ENCODE measurements around the gene ZIC1.

ZIC1 gene

DNA sequence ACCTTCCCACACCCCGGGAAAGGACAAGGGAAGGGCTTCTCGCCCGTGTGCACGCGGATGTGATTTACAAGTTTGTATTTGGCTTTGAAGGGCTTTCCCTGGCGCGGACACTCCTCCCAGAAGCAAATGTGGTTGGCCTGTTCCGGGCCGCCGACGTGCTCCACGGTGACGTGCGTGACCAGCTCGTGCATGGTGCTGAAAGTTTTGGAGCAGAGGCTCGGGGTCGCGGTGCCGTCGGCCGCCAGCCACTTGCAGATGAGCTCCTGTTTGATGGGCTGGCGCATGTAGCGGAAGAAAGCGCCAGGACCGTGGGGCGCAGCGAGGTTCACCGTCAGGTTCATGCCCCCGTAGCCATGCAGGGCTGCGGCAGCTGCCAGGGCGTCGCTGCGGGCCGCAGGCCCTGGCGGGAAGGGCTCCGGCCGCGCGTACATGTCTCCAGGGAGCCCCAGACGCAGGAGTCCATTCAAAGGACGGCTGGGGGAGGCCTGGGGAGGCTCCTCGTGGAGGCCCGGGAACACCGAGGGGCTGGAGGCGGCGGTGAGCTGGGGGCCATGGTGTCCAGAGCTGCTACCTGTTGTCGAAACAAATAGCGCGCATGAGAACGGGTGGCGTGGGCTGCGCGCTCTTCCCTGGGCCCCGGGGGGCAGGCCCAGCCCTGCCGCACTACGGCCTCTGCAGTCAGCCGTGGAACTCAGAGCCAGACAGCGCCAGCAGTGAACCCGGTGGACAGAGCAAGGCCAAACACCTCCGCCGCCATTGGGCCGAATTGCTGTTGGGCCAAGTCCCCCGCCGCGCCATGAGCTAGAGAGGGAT lies 13.1 kb upstream of the ZIC1 start:
- DNase-seq (ENCODE audit: low spot score) (no peak), FAIRE-seq (no peak)

GRCh38 chr3:147396712-147397046 lies 12.5 kb upstream of the ZIC1 start:
- DNase-seq (ENCODE audit: low spot score), result no peak
- no peak for FAIRE-seq

DNA sequence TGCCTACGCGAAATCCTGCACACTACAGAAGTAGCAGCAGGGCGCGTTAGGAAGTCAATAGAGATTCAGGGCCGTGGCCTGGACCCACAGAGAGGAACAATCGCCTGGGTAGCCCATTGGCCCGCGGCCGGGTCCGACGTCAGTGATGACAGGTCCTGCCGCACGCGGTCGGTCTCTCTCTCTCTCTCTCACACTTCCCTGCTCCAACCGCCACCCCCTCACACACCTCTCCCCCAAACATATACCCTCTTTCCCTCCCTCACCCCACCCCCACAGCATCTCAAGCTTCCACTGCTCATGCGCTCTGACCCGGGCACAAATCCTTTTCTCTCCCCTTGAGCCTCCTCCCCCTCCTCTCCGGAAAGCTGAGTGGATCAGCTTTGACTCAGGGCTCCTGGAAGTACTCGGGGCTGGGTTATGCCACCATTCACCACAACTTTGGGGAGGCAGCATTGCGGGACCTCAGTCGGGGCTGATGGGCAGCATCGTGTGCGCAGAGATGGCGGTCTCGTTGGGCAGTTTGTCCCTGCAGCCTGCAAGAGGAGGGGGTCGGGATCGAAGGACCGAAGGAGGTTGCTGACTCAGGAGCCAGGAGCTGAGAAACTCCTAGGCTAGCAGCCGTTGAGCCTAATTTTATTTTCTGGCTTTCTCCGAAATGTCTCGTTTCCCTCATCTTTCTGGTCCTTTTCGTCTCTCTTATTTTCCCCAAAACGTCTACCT lies 11.8 kb upstream of the ZIC1 start:
- FAIRE-seq, result no peak

DNA sequence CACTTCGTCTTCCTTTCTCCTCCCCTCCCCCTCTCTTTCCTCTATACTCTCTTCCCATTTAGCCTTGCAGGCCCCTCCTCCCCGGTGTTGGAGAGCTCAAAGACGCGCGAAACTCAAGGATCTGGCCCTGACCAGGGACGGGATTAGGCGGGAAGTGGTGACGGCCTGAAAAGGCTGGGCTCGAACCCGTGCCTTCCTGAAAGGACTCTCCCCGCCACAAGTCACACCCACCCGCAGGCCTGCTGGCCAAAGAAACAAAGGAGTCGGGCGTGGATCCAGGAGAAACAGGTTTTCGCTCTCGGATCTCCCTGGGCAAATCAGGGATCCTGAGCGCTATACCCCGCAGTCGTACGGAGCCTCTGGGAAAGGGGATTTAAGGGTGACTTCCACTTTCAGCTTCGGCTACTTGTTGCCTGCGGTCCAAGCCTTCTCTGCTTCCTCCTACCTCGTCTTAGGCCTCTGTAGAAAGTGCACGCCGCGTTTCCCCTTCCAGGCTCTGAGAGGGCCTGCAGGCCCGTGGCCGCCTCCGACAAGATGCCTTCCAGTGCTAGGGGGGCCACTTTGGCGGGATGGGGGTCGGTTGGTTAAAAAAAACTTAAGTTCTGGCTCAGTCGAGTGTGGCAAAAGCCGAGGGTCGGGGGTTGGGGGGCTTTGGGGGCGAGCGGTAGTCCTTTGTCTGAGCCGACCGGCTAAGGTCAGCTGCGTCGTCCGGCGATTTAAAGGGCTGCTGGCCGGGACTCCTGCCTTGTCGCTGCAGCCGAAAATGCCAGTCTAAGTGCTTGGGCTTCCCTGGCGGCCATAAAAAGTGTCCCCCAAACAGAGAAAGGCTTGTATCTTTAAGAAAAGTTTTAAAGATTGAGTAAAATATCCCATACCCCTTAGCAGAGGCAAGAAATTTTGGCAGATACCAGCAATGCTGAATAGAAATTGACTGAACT lies 11.0 kb upstream of the ZIC1 start:
- FAIRE-seq (no peak), DNase-seq (ENCODE audit: low spot score) (no peak)

More for the DNA sequence above, 11.8 kb upstream of the ZIC1 start:
- no peak for DNase-seq (ENCODE audit: low spot score)

DNA sequence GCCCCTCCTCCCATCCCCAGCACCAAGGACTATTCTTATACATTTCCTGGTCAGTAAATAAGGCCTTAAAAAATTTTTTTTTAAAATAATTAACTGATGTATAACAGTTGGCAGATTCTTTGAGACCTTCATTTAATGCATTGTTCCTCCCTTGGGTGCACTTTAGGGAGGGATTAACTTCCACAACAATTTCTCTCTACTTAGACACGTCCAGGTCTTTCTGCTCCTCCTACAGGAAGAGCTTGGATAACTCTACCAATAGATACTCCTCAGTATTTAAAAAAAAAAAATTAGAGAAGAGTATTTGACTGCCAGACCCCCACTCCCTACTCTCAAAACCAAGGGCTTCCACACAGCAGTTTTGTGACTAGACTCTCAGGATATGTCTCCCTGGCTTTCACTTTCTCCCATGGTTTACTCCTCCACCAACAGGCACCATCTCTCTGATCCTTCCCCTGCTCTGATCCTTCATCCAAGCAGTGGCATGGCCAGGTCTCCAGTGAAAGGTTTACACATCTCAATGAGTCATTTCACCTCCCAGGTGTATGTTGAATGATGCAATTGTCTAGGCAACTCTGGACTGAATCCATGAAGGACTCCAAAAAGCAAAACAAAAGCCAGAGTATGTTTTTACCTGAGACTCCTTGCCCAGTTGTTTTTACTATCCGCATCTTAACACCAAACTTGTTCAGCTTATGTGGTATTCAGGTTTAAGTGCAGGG lies 10.2 kb upstream of the ZIC1 start:
- DNase-seq (ENCODE audit: low spot score), result peak; percentile 13
- FAIRE-seq, result no peak

GRCh38 chr3:147400111-147400510 lies 9.1 kb upstream of the ZIC1 start:
- FAIRE-seq (no peak), DNase-seq (ENCODE audit: low spot score) (no peak)

- FAIRE-seq (no peak), DNase-seq (ENCODE audit: low spot score) (no peak)
Observed at GRCh38 chr3:147400999-147401398, 8.2 kb upstream of the ZIC1 start.

DNA sequence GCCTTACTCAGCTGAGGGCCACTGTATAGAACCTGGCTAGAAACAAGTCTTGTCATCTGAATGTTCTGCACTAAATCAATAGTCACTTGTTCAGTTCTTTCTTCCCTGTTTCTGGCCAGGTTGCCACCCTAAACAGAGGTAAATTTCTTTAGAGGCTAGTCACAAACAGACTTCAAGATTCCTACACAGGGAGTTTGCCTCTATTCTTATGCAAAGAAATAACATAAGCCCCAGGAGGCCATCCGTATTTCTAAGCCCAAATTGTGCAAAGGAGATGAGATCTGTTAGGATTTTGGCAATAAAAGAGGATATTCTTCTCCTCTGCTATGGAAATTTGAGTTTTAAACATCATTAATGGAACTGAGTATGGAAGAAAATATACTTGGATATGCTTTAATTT lies 7.7 kb upstream of the ZIC1 start:
- DNase-seq (ENCODE audit: low spot score), result no peak
- no peak for FAIRE-seq

GRCh38 chr3:147402159-147402558 lies 7.0 kb upstream of the ZIC1 start:
- DNase-seq (ENCODE audit: low spot score), result no peak
- no peak for FAIRE-seq

- DNase-seq (ENCODE audit: low spot score) (no peak), FAIRE-seq (no peak)
Observed at GRCh38 chr3:147403511-147403910, 5.7 kb upstream of the ZIC1 start.

DNA sequence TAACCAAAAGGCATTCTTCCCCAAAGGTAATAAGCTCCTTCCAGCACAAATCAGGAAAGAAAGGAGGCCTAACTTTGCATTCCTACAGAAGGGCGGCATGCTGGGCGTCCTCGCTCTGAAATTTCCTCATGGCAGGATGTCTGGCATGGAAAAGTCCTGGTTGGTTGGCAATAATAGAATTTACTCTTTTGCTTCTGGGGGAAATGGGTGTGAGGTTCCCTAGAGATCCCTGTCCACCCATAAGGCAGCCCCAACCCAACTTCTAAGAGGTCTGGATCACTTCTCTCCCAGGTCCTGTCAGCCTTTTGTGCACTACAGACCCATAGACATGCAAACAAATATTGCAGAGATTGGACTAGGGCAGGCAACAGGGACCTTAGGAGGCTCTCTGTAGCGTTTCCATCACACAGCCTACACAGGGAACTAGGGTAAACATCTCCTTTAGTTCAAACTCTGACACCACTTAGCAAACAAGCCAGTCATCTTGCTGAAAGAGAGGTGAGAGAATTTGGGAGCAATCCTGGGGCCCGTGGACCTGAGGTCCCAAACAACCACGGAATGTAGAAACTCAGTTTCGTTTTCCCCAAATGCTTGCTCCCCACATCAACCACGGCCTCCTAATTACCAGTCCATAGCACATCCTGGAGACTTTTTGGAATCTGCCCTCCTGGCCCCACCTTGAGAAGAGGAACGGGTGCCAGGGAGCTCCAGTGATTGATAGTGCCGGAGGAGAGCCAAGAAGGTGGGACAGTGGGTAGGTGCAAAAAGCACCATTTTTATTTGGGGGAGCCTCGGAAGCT lies 5.0 kb upstream of the ZIC1 start:
- DNase-seq (ENCODE audit: low spot score) (no peak), FAIRE-seq (no peak)

GRCh38 chr3:147404800-147405230 lies 4.3 kb upstream of the ZIC1 start:
- DNase-seq (ENCODE audit: low spot score) (no peak), FAIRE-seq (no peak)

DNA sequence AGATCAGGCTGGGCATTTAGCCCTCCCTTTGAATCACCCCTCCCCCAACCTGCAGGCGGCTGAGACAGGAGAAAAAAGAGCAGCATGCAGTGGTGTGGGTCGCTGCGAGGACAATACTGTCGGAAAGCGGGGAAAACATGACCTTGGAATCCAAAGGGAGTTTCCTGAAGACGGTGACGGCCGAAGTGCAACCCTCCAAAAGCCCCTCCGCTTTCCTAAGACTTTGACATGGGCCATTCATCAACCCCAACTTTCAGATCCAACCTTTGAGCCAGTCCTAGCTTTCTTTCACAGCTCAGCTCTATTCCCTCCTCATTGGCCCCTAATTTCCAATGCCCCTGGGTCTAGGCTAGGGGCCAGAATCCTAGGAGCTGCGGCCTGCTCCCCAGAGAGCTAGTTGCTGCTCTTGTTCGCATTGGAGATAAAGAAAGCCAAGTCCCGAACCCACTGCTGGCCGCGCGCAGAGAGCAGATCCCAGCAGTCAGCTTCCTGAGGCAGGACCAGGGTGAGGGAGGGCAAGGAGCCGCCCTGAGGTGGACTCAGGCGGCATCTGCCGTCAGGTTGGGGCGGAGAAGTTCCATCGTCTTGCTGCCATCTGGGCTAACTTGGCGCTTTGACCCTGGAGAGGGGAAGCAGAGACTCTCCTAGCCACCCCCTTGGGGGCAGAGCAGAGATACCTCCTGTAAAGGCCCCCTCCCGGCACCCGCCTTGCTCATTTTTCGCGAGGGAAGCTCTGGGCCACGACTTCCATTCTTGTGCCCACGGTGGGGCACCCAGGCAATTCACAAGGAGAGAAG lies 3.7 kb upstream of the ZIC1 start:
- DNase-seq (ENCODE audit: low spot score), result no peak
- FAIRE-seq, result no peak

- FAIRE-seq, result no peak
Observed at GRCh38 chr3:147406028-147406931, 2.9 kb upstream of the ZIC1 start, which contains the start of gene ZIC4. ZIC4 (minus strand) TSS chr3:147406543; CDS start chr3:147402797, 3,746 bp downstream.

DNA sequence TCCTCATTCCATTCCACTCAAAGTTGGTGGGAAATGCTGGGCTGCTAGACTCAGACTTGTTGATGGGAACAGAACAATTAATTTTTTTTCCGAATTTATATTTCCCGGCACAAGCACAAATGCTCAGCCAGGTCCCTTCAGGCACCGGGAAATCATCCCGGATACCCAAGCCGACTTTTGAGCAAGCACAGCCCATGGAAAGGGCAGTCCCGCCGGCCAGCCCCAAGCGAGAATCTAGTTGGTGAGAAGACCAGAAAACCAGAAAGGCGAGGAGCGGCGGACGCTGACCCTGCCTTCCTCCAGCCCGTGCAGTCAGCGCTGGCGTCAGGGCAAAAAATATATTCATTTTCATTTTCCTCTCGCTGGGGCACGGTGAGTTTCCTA lies 2.1 kb upstream of the ZIC1 start:
- FAIRE-seq (no peak), DNase-seq (ENCODE audit: low spot score) (no peak)

More at GRCh38 chr3:147406028-147406931, 2.9 kb upstream of the ZIC1 start, which contains the start of gene ZIC4:
- DNase-seq (ENCODE audit: low spot score), result no peak

GRCh38 chr3:147407498-147408187 lies 1.5 kb upstream of the ZIC1 start:
- no peak for DNase-seq (ENCODE audit: low spot score)
- no peak for FAIRE-seq

- FAIRE-seq (no peak), DNase-seq (ENCODE audit: low spot score) (no peak)
Observed at GRCh38 chr3:147408188-147409100, 721 bp upstream of the ZIC1 start.
